GM10248 (cell line): ENCODE results near the gene ARSA.
"Not testable (repeated sequence)": the region's sequence is repeated elsewhere in the genome, so short reads cannot be mapped to it uniquely, and the experiment has no call there.

Experiments used
- CTCF ChIA-PET: fragments of 300-600 bp; sonication (Branson Sonifier 250); formaldehyde crosslinking; extraction: SDS; loops from one replicate; lab custom pipeline; 2021; ENCODE audit warnings: antibody characterized with exemption; lab: Yijun Ruan, JAX
- POLR2A ChIA-PET: fragments of 350-650 bp; sonication (Branson Sonifier 250); formaldehyde crosslinking; extraction: SDS; loops from one replicate; lab custom pipeline; 2020; ENCODE audit warnings: antibody characterized with exemption; lab: Yijun Ruan, JAX
- DNase-seq: peaks from one replicate; pipeline ENCODE4 v3.0.0; 2012; ENCODE audit errors: extremely low spot score
- TF ChIP-seq, protein P1 (sequence below): IDR thresholded peaks from 2 replicates; pipeline ENCODE4 v1.5.1; 2012; ENCODE audit warnings: mild to moderate bottlenecking, low read depth; ENCODE audit errors: extremely low read depth, missing control alignments, control extremely low read depth

The ARSA gene

DNA sequence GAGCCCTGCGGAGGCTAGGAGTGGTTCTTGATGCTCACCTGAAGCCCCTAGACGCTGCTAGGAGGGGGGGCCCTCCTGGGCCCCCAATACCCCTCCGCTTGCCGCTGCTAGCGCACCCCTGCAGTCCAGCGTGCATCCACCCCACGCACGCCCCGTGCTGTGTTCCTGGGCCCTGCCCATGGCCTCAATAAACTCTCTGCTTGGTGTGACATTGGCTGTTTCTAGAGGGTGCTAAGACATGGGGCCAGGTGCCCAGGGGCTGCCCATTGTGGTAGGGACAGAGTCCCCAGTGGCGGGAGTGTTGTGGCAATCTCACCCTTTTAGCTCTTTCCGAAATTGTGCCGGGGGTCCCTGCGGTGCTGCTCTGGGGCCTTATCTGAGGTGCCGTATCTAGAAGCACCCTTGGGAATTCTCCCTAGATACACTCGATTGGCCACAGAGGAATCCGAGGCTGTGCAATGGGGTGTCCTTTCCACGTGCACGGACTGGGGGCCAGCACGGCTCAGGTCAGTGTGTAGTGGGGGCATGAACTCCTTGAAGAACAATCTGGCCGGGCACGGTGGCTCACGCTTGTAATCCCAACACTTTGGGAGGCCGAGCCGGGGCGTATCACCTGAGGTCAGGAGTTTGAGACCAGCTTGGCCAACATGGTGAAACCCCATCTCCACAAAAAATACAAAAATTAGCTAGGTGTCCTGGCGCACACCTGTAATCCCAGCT is 16.5 kb downstream of the ARSA start:
- POLR2A ChIA-PET: no interaction called here
- TF ChIP-seq, protein P1, sequence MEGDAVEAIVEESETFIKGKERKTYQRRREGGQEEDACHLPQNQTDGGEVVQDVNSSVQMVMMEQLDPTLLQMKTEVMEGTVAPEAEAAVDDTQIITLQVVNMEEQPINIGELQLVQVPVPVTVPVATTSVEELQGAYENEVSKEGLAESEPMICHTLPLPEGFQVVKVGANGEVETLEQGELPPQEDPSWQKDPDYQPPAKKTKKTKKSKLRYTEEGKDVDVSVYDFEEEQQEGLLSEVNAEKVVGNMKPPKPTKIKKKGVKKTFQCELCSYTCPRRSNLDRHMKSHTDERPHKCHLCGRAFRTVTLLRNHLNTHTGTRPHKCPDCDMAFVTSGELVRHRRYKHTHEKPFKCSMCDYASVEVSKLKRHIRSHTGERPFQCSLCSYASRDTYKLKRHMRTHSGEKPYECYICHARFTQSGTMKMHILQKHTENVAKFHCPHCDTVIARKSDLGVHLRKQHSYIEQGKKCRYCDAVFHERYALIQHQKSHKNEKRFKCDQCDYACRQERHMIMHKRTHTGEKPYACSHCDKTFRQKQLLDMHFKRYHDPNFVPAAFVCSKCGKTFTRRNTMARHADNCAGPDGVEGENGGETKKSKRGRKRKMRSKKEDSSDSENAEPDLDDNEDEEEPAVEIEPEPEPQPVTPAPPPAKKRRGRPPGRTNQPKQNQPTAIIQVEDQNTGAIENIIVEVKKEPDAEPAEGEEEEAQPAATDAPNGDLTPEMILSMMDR: no peak
- CTCF ChIA-PET: interaction anchor here (1.3 to 3.5 kb wide), 3 partner anchors 9 to 49 kb away, joined by 3 to 16 read pairs (median 4); partner anchors contain the start of gene SYCE3

DNA sequence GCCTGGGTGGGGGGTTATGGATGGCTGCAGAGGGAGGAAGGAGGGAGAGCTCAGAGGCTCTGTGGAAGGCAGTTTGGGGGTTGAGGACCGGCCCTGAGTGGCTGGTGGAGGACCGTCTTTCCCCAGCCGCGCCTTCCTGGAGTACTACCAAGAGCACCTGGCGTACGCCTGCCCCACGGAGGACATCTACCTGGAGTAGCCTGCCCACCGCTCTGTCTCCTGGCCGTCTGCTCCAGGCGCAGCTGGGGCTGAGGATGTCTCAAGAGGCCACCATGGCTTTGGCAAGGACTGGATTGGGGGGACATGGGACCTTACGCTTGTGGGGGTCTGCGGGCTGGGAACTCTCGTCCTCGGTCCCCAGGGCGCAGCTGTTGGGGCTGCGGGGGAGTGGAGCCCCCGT is 17.4 kb downstream of the ARSA start:
- TF ChIP-seq, protein P1: no peak
- no peak for DNase-seq
- ChIA-PET CTCF (interaction anchor here (3.5 kb wide), 1 partner anchor 10 kb away, joined by 16 read pairs; no protein-coding TSS in a partner anchor), POLR2A (no interaction called here)

More for the DNA sequence above, 16.5 kb downstream of the ARSA start:
- no peak for DNase-seq

DNA sequence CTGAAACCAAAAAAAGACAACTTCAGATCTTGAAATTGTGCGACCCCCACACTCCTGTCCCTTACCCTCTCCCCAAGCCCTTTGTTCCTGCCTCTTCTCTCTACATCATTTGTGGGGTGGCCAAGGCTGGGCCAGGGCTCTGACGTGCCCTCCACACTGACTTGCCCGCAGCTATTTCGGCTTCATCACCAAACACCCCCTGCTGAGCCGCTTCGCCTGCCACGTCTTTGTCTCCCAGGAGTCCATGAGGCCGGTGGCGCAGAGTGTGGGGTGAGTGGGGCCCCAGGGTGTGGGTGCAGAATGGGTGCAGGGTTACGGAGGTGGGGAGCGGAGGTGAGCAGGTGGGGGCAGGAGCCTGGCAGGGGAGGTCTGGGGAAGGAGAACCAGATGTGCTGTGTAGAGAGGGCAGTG is 17.9 kb downstream of the ARSA start:
- DNase-seq: no peak
- ChIA-PET CTCF (interaction anchor here (3.5 kb wide), 1 partner anchor 11 kb away, joined by 16 read pairs; no protein-coding TSS in a partner anchor), POLR2A (no interaction called here)
- TF ChIP-seq, protein P1: no peak

DNA sequence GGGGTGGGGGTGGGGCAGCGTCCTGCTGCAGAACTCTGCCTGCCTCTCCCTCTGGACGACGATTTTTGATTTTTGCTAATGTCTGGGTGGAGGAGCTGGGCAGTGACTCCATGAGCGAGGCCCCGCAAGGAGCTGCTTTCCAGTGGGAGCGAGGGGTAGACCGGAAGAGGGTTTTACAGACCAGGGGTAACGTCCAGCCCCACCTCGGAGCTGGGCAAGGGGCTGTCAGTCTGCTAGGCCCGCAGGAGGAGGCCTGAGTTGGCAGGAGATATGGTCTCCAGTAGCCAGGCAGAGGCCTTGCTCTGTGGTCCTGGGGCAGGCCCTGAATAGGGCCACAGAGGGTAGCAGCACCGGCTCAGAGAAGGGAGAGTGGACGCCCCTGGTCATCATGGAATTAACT is 18.4 kb downstream of the ARSA start:
- TF ChIP-seq, protein P1: no peak
- CTCF ChIA-PET: no interaction called here
- POLR2A ChIA-PET: no interaction called here
- no peak for DNase-seq

DNA sequence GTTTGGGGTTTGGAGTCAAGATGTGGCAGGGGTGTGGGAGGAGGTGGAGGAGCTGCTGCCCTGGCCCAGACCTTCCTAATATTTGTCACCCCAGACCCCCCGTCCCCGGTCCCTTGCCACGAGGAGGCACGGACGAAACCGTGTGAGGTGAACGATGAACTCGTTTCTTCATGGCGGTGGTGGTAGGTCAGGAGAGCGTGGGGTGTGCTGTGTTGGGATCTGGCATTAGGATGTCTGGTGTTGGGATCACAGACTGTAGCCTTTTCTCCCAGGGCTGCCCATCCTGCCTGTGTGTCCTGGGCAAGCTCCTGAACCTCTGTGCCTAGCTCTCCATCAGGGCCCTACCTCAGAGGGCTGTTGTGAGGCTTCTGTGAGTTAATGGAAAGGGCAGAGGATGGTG is 19.0 kb downstream of the ARSA start:
- TF ChIP-seq, protein P1: no peak
- ChIA-PET POLR2A (interaction anchor here (0.7 kb wide), 1 partner anchor 60 kb away, joined by 3 read pairs; no protein-coding TSS in a partner anchor), CTCF (interaction anchor here (3.8 kb wide), 1 partner anchor 12 kb away, joined by 25 read pairs; no protein-coding TSS in a partner anchor)
- DNase-seq: no peak

DNA sequence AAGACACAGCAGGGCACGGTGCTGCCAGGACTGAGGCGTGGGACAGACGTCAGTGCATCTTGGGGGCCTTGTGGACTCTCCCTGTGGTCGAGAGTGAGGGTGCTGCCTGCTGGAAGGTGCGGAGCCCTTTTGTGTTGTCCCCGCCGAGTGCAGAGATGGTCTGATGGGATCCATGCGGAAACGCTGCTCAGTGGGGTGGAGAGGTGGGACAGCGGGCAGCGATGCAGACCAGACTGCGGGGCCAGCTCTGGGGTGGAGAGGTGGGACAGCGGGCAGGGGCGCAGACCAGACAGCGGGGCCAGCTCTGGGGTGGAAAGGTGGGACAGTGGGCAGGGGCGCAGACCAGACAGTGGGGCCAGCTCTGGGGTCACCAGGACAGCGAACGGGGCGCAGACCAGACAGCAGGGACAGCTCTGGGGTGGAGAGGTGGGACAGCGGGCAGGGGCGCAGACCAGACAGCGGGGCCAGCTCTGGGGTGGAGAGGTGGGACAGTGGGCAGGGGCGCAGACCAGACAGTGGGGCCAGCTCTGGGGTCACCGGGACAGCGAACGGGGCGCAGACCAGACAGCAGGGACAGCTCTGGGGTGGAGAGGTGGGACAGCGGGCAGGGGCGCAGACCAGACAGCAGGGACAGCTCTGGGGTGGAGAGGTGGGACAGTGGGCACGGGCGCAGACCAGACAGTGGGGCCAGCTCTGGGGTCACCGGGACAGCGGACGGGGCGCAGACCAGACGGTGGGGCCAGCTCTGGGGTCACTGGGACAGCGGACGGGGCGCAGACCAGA is 19.7 kb downstream of the ARSA start:
- DNase-seq: not testable (repeated sequence)
- CTCF ChIA-PET: interaction anchor here (1.3 to 3.8 kb wide), 2 partner anchors 12 to 32 kb away, joined by 3 to 25 read pairs; no protein-coding TSS in a partner anchor
- POLR2A ChIA-PET: interaction anchor here (0.7 kb wide), 1 partner anchor 61 kb away, joined by 3 read pairs; no protein-coding TSS in a partner anchor
